MCF 10A (cell line): ENCODE results near the gene TTR. TPM values are rescaled to one million over a fixed set of nuclear protein-coding genes. Genes with fewer than 3 reads are reported as not detected.

Experiments used
- BruUV-seq: library from RNA; stranded (reverse); fragments of 400-500 nt; replicated peaks from 2 replicates; lab custom pipeline; 2021; lab: Mats Ljungman, UMichigan
- CTCF ChIA-PET: fragments of 300-600 bp; sonication (Branson Sonifier 250); formaldehyde crosslinking; extraction: SDS; loops from one replicate; lab custom pipeline; 2021; ENCODE audit warnings: antibody characterized with exemption, inconsistent platforms; lab: Yijun Ruan, JAX
- POLR2A ChIA-PET: fragments of 300-600, 350-650 bp; sonication (Branson Sonifier 250); formaldehyde crosslinking; extraction: SDS; loops from one replicate; lab custom pipeline; 2020; ENCODE audit warnings: antibody characterized with exemption, inconsistent platforms; lab: Yijun Ruan, JAX
- DNase-seq: peaks from one replicate; pipeline ENCODE4 v3.0.0-alpha.2; 2018; ENCODE audit not compliant: unreplicated experiment
- H3K27ac Mint-ChIP-seq: one replicate; pipeline ENCODE4 v1.8.0; 2022; ENCODE audit warnings: mild to moderate bottlenecking, low read depth, mixed read lengths; ENCODE audit not compliant: unreplicated experiment
- H3K27me3 Mint-ChIP-seq: one replicate; pipeline ENCODE4 v1.8.0; 2022; ENCODE audit warnings: mixed read lengths; ENCODE audit not compliant: insufficient read depth, unreplicated experiment
- H3K36me3 Mint-ChIP-seq: one replicate; pipeline ENCODE4 v1.8.0; 2022; ENCODE audit warnings: mild to moderate bottlenecking, moderate library complexity, mixed read lengths; ENCODE audit not compliant: insufficient read depth, unreplicated experiment
- H3K4me1 Mint-ChIP-seq: one replicate; pipeline ENCODE4 v1.8.0; 2022; ENCODE audit warnings: mixed read lengths; ENCODE audit not compliant: insufficient read depth, unreplicated experiment
- H3K4me3 Mint-ChIP-seq: one replicate; pipeline ENCODE4 v1.8.0; 2022; ENCODE audit warnings: mild to moderate bottlenecking, moderate library complexity, mixed read lengths; ENCODE audit not compliant: unreplicated experiment
- H3K9me3 Mint-ChIP-seq: one replicate; pipeline ENCODE4 v1.8.0; 2022; ENCODE audit warnings: mixed read lengths; ENCODE audit not compliant: unreplicated experiment
- intact Hi-C: fragments of 100-400 bp; cut with micrococcal nuclease; formaldehyde crosslinking; loops from 2 replicates; pipeline ENCODE4 v1.14.1; 2022
- total RNA-seq: library from RNA; stranded (reverse); gene quantifications from 2 replicates; pipeline ENCODE4 v1.2.3, GENCODE V29; 2022
- TF ChIP-seq, protein P1 (sequence below): fragments of 200-600 bp; IDR thresholded peaks from one replicate; pipeline ENCODE4 v1.8.0; 2022; ENCODE audit warnings: antibody characterized with exemption, mild to moderate bottlenecking; ENCODE audit not compliant: unreplicated experiment

Gene TTR
- total RNA-seq, 1 experiment from 2014 or later = not detected

DNA sequence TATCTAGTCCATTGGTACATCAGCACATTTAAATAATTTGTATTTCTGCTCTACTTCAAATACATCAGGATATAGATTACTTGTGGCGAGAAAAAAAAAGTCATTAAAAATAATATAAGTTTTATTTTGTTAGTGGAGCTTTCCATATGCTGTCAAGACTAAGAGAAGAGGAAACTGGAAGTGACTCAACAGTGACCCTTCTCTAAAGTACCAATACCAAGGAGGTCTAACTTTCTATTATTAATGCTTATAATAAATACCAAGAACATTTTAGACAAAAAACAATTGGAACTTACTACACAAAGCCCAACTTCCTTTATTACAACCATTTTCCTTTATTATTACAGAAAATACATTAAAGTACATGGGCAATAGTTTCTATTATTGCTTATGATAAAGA lies 39.8 kb downstream of the TTR start:
- no peak for DNase-seq
- ChIA-PET CTCF (no interaction called here), POLR2A (interaction anchor here (0.5 to 0.6 kb wide), 2 partner anchors 16 to 17 kb away, joined by 3 read pairs; no protein-coding TSS in a partner anchor)
- BruUV-seq = no TSS peak
- intact Hi-C loops = no loop called here
- no peak overlapping the region for H3K4me3 Mint-ChIP-seq
- no peaks in the 10 kb centered on the region for H3K9me3 Mint-ChIP-seq
- TF ChIP-seq, protein P1, sequence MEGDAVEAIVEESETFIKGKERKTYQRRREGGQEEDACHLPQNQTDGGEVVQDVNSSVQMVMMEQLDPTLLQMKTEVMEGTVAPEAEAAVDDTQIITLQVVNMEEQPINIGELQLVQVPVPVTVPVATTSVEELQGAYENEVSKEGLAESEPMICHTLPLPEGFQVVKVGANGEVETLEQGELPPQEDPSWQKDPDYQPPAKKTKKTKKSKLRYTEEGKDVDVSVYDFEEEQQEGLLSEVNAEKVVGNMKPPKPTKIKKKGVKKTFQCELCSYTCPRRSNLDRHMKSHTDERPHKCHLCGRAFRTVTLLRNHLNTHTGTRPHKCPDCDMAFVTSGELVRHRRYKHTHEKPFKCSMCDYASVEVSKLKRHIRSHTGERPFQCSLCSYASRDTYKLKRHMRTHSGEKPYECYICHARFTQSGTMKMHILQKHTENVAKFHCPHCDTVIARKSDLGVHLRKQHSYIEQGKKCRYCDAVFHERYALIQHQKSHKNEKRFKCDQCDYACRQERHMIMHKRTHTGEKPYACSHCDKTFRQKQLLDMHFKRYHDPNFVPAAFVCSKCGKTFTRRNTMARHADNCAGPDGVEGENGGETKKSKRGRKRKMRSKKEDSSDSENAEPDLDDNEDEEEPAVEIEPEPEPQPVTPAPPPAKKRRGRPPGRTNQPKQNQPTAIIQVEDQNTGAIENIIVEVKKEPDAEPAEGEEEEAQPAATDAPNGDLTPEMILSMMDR = no peak
- H3K27me3 Mint-ChIP-seq = no peaks in the 10 kb centered on the region
- H3K36me3 Mint-ChIP-seq = peaks cover 2% of the 10 kb centered on the region
- H3K4me1 Mint-ChIP-seq = no peaks in the 10 kb centered on the region
- no peak overlapping the region for H3K27ac Mint-ChIP-seq

DNA sequence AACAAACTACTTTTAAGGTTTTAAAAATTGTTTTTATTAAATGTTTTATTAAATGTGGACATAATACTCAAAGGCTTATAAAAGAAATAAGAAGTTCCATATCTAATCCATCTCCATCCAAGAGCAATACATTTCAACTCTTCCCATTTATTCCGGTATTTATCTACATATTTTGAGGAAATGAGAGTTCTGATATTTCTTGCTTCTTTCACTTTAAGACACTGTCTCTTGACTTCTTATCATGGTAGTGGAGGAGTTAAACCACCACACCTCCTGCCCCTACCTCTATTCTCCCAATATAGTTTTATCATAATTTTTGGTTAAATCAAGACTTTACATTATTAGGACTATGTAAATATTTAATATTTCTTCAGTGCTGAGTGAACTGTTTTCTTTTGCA lies 40.7 kb downstream of the TTR start:
- no peak for DNase-seq
- Mint-ChIP-seq H3K27ac (no peak overlapping the region), H3K9me3 (no peaks in the 10 kb centered on the region), H3K36me3 (no peaks in the 10 kb centered on the region), H3K4me1 (no peaks in the 10 kb centered on the region), H3K27me3 (no peaks in the 10 kb centered on the region), H3K4me3 (no peak overlapping the region)
- CTCF ChIA-PET = interaction anchor here (0.6 kb wide), 1 partner anchor 12 kb away, joined by 3 read pairs; no protein-coding TSS in a partner anchor
- TF ChIP-seq, protein P1 = no peak
- POLR2A ChIA-PET = interaction anchor here (0.5 kb wide), 1 partner anchor 17 kb away, joined by 3 read pairs; no protein-coding TSS in a partner anchor
- intact Hi-C loops = no loop called here
- BruUV-seq = no TSS peak

GRCh38 chr18:31633392-31634330 lies 42.0 kb downstream of the TTR start:
- ChIA-PET CTCF (no interaction called here), POLR2A (no interaction called here)
- H3K36me3 Mint-ChIP-seq = no peaks in the 10 kb centered on the region
- no peak for DNase-seq
- H3K27me3 Mint-ChIP-seq = no peaks in the 10 kb centered on the region
- no peaks in the 10 kb centered on the region for H3K9me3 Mint-ChIP-seq
- H3K27ac Mint-ChIP-seq = no peak overlapping the region
- H3K4me3 Mint-ChIP-seq = no peak overlapping the region
- TF ChIP-seq, protein P1 = no peak
- BruUV-seq = no TSS peak
- intact Hi-C loops = no loop called here
- H3K4me1 Mint-ChIP-seq = no peaks in the 10 kb centered on the region

DNA sequence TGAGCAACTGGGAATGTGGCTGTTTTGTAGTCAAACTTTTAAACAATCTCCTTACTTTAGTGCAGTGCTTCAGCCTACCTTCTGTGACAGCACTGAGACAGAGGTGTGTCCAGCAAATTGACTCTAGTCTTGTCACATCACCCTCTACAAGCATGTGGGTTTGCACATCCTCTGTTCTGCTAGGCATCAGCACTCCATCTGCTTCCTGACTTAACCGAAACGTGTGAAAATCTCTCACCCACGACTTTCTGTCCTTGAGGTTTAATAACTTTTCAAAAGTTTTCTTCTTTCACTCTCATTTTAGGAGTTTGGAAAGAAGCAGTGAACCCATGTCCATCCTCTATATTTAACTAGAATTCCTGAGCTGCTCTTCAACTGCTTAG lies 42.6 kb downstream of the TTR start:
- H3K27ac Mint-ChIP-seq = no peak overlapping the region
- ChIA-PET CTCF (interaction anchor here (2.2 kb wide), 1 partner anchor 89 kb away, joined by 5 read pairs; no protein-coding TSS in a partner anchor), POLR2A (no interaction called here)
- H3K36me3 Mint-ChIP-seq = no peaks in the 10 kb centered on the region
- intact Hi-C loops = no loop called here
- H3K4me1 Mint-ChIP-seq = no peaks in the 10 kb centered on the region
- no peak for DNase-seq
- H3K27me3 Mint-ChIP-seq = no peaks in the 10 kb centered on the region
- TF ChIP-seq, protein P1 = no peak
- H3K9me3 Mint-ChIP-seq = no peaks in the 10 kb centered on the region
- no TSS peak for BruUV-seq
- no peak overlapping the region for H3K4me3 Mint-ChIP-seq
